GM12891 (cell line): ENCODE results near the gene SIRT1.

Experiments
- POLR2AphosphoS5 ChIP-seq: IDR thresholded peaks from 2 replicates; pipeline ENCODE4 v1.6.1; 2011; ENCODE audit warnings: low read depth, low read length, control low read depth
- POU2F2 ChIP-seq: IDR thresholded peaks from 2 replicates; pipeline ENCODE4 v1.6.1; 2011; ENCODE audit warnings: low read depth, mild to moderate bottlenecking, control low read depth, low read length, moderate library complexity
- TAF1 ChIP-seq: IDR thresholded peaks from 2 replicates; pipeline ENCODE4 v1.6.1; 2011; ENCODE audit warnings: low read depth, low read length, control low read depth

DNA sequence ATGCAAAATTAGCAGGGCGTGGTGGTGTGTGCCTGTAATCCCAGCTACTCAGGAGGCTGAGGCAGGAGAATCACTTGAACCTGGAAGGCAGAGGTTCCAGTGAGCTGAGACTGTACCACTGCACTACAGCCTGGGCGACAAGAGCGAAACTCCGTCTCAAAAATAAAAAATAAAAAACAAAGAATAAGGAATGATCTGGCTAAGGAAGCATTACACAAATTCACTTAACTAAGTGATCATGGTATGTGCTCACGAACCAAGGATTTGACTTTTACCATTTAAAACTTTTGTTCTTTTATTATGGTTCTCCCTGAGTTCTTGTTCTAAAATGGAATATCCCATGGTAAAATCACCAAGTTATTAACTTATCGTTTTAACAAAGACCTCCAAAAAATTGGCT lies 71.2 kb downstream of the SIRT1 start:
- TF ChIP-seq POLR2AphosphoS5, result no peak
- TF ChIP-seq POU2F2, result no peak
- TF ChIP-seq TAF1, result no peak
